ENCODE results near the gene FIBIN.

DNA sequence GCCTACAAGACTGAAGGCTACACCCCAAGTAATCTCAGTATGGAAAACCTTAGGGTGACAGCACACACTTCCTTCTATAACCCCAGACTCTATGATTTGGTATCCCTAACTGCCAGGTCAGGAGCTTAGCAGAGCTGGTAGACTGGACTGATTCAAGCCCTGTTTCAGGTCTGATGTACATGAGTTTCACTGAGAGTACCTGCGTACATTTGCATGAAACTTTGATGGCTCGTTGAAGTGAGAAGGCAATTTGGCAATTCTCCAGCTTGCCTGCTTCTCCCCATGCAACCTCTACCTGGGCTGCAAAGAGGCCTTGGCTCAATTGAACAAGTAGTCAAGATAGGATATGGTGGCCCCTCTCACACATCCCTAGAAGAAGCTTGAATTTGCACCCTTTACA is 10.2 kb downstream of the FIBIN start:
- TF ChIP-seq EGR1 (IDR thresholded peaks at IDR 0.05; ENCODE audit: low read depth in 2 of 2), result no peak
- TF ChIP-seq, protein P1, sequence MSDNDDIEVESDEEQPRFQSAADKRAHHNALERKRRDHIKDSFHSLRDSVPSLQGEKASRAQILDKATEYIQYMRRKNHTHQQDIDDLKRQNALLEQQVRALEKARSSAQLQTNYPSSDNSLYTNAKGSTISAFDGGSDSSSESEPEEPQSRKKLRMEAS (IDR thresholded peaks at IDR 0.05), result no peak
- TF ChIP-seq YY1 (IDR thresholded peaks at IDR 0.05), result no peak
- no peak for TF ChIP-seq SP1 (IDR thresholded peaks at IDR 0.05)
- TF ChIP-seq, protein P2, sequence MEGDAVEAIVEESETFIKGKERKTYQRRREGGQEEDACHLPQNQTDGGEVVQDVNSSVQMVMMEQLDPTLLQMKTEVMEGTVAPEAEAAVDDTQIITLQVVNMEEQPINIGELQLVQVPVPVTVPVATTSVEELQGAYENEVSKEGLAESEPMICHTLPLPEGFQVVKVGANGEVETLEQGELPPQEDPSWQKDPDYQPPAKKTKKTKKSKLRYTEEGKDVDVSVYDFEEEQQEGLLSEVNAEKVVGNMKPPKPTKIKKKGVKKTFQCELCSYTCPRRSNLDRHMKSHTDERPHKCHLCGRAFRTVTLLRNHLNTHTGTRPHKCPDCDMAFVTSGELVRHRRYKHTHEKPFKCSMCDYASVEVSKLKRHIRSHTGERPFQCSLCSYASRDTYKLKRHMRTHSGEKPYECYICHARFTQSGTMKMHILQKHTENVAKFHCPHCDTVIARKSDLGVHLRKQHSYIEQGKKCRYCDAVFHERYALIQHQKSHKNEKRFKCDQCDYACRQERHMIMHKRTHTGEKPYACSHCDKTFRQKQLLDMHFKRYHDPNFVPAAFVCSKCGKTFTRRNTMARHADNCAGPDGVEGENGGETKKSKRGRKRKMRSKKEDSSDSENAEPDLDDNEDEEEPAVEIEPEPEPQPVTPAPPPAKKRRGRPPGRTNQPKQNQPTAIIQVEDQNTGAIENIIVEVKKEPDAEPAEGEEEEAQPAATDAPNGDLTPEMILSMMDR (IDR thresholded peaks at IDR 0.05; ENCODE audit: low read depth, low read length, missing input control), result no peak
- TF ChIP-seq RXRA (IDR thresholded peaks at IDR 0.05), result no peak
- no peak for TF ChIP-seq TAF1 (conservative IDR thresholded peaks at IDR 0.05)
- no peak for TF ChIP-seq GABPA (IDR thresholded peaks at IDR 0.05 in 1 of 2, conservative IDR thresholded peaks at IDR 0.05 in 1 of 2)
- TF ChIP-seq, protein P3, sequence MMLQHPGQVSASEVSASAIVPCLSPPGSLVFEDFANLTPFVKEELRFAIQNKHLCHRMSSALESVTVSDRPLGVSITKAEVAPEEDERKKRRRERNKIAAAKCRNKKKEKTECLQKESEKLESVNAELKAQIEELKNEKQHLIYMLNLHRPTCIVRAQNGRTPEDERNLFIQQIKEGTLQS (IDR thresholded peaks at IDR 0.05), result no peak
- TF ChIP-seq REST (IDR thresholded peaks at IDR 0.05), result no peak
- no peak for TF ChIP-seq FOXA1 (IDR thresholded peaks at IDR 0.05)
- TF ChIP-seq NR2F2 (IDR thresholded peaks at IDR 0.05), result no peak

Data from liver (tissue), 3 donors.